HepG2 (cell line): ENCODE measurements around the gene SHC1. TPM values are rescaled to one million over a fixed set of nuclear protein-coding genes. Genes with fewer than 3 reads are reported as not detected.

Source experiments
- CEBPB ChIP-seq: IDR thresholded peaks from 2 replicates; pipeline ENCODE4 v1.6.1; 2011; ENCODE audit warnings: low read depth, low read length, improper control_type of control experiment, borderline replicate concordance
- ELF1 ChIP-seq: sonication (generic); formaldehyde crosslinking; IDR thresholded peaks from 2 replicates; pipeline ENCODE4 v1.4.0; 2020; ENCODE audit warnings: missing genetic modification reagents
- FOXP1 ChIP-seq, 2 experiments: fragments of 450-650 bp in 1 of 2; IDR thresholded peaks; 2 replicates each; pipeline ENCODE4 v1.6.1; 2017 to 2018; ENCODE audit warnings: antibody characterized with exemption in 1 of 2
- GATA4 ChIP-seq: sonication (generic); IDR thresholded peaks from 2 replicates; pipeline ENCODE4 v1.6.1; 2016; ENCODE audit warnings: antibody characterized with exemption, low read depth, borderline replicate concordance
- KLF15 ChIP-seq: sonication (generic); formaldehyde crosslinking; IDR thresholded peaks from 2 replicates; pipeline ENCODE4 v1.8.1; 2023; ENCODE audit warnings: borderline replicate concordance, mild to moderate bottlenecking, inconsistent platforms, missing genetic modification reagents, mixed read lengths
- KLF9 ChIP-seq: IDR thresholded peaks from 2 replicates; pipeline ENCODE4 v1.6.1; 2016; ENCODE audit warnings: low read depth
- MTF1 ChIP-seq: sonication (generic); formaldehyde crosslinking; IDR thresholded peaks from 2 replicates; pipeline ENCODE4 v1.5.0; 2020; ENCODE audit warnings: missing genetic modification reagents
- POGZ ChIP-seq: sonication (generic); formaldehyde crosslinking; IDR thresholded peaks from 2 replicates; pipeline ENCODE4 v1.4.0; 2020; ENCODE audit warnings: mild to moderate bottlenecking, missing genetic modification reagents
- RNF2 ChIP-seq: fragments of 450-650 bp; conservative IDR thresholded peaks from 2 replicates; pipeline ENCODE4 v1.6.1; 2016; ENCODE audit warnings: low read depth
- SIX1 ChIP-seq: sonication (generic); formaldehyde crosslinking; IDR thresholded peaks from 2 replicates; pipeline ENCODE4 v1.4.0; 2020; ENCODE audit warnings: missing genetic modification reagents, borderline replicate concordance
- TGIF2 ChIP-seq: IDR thresholded peaks from 2 replicates; pipeline ENCODE4 v1.6.1; 2016; ENCODE audit warnings: control low read depth, missing compliant biosample characterization
- TMF1 ChIP-seq: sonication (generic); formaldehyde crosslinking; IDR thresholded peaks from 2 replicates; pipeline ENCODE4 v1.8.1; 2022; ENCODE audit warnings: low read depth, missing genetic modification reagents
- ZBTB1 ChIP-seq: sonication (generic); formaldehyde crosslinking; IDR thresholded peaks from 2 replicates; pipeline ENCODE4 v1.4.0; 2020; ENCODE audit warnings: missing genetic modification reagents, borderline replicate concordance
- ZNF205 ChIP-seq: IDR thresholded peaks from 2 replicates; pipeline ENCODE4 v1.6.1; 2018; ENCODE audit warnings: missing biosample characterization, missing genetic modification reagents
- ZNF253 ChIP-seq: sonication (generic); formaldehyde crosslinking; IDR thresholded peaks from 2 replicates; pipeline ENCODE4 v1.8.0; 2022; ENCODE audit warnings: mild to moderate bottlenecking, missing genetic modification reagents, borderline replicate concordance
- ZNF264 ChIP-seq: sonication (generic); formaldehyde crosslinking; IDR thresholded peaks from 2 replicates; pipeline ENCODE4 v1.4.0; 2020; ENCODE audit warnings: missing genetic modification reagents
- ZNF549 ChIP-seq: sonication (generic); formaldehyde crosslinking; IDR thresholded peaks from 2 replicates; pipeline ENCODE4 v1.5.0; 2020; ENCODE audit warnings: missing genetic modification reagents
- ZNF629 ChIP-seq: sonication (generic); formaldehyde crosslinking; conservative IDR thresholded peaks from 2 replicates; pipeline ENCODE4 v1.5.0; 2020; ENCODE audit warnings: missing genetic modification reagents
- polyA plus RNA-seq, 8 experiments: library from polyadenylated mRNA; depleted of rRNA in 3 of 8; stranded (reverse) in 7 of 8; unstranded in 1 of 8; fragments of >200 nt; fragmentation: Illumina TruSeq in 4 of 8; extraction: Trizol in 4 of 8; gene quantifications; 2 replicates each; pipeline versions ENCODE4 v1.2.1 to v1.2.3, GENCODE V29; 2011 to 2016; ENCODE audit warnings: low read depth in 4 of 8, missing spikeins in 1 of 8, mixed read lengths in 1 of 8; ENCODE audit not compliant: insufficient read depth in 1 of 8
- total RNA-seq, 5 experiments: library from RNA; depleted of rRNA; stranded (reverse); fragments of >200 nt; fragmentation: Illumina TruSeq; extraction: Trizol; gene quantifications; 2 replicates each; pipeline ENCODE4 v1.2.3, GENCODE V29; 2016; ENCODE audit warnings: low read depth in 1 of 5
- TF ChIP-seq, protein P1 (sequence below): IDR thresholded peaks from 2 replicates; pipeline ENCODE4 v1.6.1; 2018; ENCODE audit warnings: missing genetic modification reagents
- TF ChIP-seq, protein P2 (sequence below): sonication (generic); formaldehyde crosslinking; IDR thresholded peaks from 2 replicates; pipeline ENCODE4 v1.8.0; 2022; ENCODE audit warnings: missing genetic modification reagents, mild to moderate bottlenecking, borderline replicate concordance
- TF ChIP-seq, protein P3 (sequence below): sonication (generic); formaldehyde crosslinking; IDR thresholded peaks from 2 replicates; pipeline ENCODE4 v1.4.0; 2020; ENCODE audit warnings: missing genetic modification reagents
- TF ChIP-seq, protein P4 (sequence below): sonication (generic); formaldehyde crosslinking; IDR thresholded peaks from 2 replicates; pipeline ENCODE4 v1.4.0; 2020; ENCODE audit warnings: missing genetic modification reagents, borderline replicate concordance

SHC1 gene
- total and polyA plus RNA-seq, 2 of the 13 experiments (the other 11 are each of a cell fraction or from before 2014, with no cell fraction given): 52.0 to 137 TPM

DNA sequence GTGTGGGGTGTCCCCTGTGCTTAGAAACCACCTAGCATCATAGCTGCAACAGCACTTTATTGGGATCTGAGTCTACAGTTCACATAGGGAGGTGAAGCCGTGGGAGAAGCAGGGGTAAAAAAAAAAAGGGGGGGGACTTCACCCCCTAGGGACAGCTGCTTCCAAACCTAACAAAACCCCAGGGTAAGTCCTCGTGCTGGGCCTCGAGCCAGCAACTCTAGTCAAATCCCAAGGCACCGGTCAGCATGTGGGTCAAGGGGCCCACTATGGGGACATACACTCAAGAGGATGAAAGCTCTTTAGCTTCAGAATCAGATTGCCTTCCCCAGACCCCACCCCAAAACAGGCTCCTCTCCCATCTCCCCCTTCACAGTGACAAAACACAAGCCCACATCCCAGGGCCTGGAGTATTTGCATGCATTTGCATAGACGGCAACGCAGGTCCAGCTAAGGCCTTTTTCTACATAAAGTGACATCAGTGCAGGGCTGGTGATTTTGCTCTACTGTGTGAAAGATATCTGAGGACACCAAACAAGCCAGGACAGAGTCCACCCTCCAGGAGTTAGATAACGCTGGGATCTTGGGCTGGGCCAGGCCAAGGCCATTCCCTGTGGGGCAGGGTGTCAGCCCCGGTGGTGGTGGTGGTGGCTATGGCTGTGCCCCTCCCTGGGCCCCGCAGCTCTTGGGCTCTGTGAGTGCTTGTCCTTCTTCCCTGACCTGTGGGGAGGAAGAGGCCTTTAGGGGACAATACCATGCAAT, 26.0 kb downstream of the SHC1 start (continued):
- TF ChIP-seq ZNF264 (CRISPR knock-in tag) (peak; percentile 66), ZBTB1 (no peak), RNF2 (peak; percentile 69), MTF1 (CRISPR knock-in tag) (no peak), KLF15 (CRISPR knock-in tag) (no peak), CEBPB (no peak), ZNF549 (CRISPR knock-in tag) (no peak), ZNF205 (CRISPR knock-in tag) (no peak), SIX1 (CRISPR knock-in tag) (peak; percentile 30; the same call in 1 of the 2 replicates), ELF1 (no peak), ZNF253 (CRISPR knock-in tag) (no peak), GATA4 (peak; percentile 60; the same call in 1 of the 2 replicates), POGZ (CRISPR knock-in tag) (no peak; the same call in 1 of the 2 replicates), FOXP1 (IDR thresholded peaks at IDR 0.05) (no peak), FOXP1 (CRISPR knock-in tag; IDR thresholded peaks at IDR 0.05) (no peak), ZNF629 (CRISPR knock-in tag) (0 out of 2 replicates have a peak, but pooled peaks have one; percentile 31), TGIF2 (CRISPR knock-in tag) (no peak), TMF1 (no peak), KLF9 (no peak)
- TF ChIP-seq, protein P1, sequence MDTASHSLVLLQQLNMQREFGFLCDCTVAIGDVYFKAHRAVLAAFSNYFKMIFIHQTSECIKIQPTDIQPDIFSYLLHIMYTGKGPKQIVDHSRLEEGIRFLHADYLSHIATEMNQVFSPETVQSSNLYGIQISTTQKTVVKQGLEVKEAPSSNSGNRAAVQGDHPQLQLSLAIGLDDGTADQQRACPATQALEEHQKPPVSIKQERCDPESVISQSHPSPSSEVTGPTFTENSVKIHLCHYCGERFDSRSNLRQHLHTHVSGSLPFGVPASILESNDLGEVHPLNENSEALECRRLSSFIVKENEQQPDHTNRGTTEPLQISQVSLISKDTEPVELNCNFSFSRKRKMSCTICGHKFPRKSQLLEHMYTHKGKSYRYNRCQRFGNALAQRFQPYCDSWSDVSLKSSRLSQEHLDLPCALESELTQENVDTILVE (CRISPR knock-in tag): peak; percentile 91
- TF ChIP-seq, protein P2, sequence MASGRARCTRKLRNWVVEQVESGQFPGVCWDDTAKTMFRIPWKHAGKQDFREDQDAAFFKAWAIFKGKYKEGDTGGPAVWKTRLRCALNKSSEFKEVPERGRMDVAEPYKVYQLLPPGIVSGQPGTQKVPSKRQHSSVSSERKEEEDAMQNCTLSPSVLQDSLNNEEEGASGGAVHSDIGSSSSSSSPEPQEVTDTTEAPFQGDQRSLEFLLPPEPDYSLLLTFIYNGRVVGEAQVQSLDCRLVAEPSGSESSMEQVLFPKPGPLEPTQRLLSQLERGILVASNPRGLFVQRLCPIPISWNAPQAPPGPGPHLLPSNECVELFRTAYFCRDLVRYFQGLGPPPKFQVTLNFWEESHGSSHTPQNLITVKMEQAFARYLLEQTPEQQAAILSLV (CRISPR knock-in tag): peak; percentile 69
- TF ChIP-seq, protein P3, sequence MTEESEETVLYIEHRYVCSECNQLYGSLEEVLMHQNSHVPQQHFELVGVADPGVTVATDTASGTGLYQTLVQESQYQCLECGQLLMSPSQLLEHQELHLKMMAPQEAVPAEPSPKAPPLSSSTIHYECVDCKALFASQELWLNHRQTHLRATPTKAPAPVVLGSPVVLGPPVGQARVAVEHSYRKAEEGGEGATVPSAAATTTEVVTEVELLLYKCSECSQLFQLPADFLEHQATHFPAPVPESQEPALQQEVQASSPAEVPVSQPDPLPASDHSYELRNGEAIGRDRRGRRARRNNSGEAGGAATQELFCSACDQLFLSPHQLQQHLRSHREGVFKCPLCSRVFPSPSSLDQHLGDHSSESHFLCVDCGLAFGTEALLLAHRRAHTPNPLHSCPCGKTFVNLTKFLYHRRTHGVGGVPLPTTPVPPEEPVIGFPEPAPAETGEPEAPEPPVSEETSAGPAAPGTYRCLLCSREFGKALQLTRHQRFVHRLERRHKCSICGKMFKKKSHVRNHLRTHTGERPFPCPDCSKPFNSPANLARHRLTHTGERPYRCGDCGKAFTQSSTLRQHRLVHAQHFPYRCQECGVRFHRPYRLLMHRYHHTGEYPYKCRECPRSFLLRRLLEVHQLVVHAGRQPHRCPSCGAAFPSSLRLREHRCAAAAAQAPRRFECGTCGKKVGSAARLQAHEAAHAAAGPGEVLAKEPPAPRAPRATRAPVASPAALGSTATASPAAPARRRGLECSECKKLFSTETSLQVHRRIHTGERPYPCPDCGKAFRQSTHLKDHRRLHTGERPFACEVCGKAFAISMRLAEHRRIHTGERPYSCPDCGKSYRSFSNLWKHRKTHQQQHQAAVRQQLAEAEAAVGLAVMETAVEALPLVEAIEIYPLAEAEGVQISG: peak; percentile 73
- TF ChIP-seq, protein P4, sequence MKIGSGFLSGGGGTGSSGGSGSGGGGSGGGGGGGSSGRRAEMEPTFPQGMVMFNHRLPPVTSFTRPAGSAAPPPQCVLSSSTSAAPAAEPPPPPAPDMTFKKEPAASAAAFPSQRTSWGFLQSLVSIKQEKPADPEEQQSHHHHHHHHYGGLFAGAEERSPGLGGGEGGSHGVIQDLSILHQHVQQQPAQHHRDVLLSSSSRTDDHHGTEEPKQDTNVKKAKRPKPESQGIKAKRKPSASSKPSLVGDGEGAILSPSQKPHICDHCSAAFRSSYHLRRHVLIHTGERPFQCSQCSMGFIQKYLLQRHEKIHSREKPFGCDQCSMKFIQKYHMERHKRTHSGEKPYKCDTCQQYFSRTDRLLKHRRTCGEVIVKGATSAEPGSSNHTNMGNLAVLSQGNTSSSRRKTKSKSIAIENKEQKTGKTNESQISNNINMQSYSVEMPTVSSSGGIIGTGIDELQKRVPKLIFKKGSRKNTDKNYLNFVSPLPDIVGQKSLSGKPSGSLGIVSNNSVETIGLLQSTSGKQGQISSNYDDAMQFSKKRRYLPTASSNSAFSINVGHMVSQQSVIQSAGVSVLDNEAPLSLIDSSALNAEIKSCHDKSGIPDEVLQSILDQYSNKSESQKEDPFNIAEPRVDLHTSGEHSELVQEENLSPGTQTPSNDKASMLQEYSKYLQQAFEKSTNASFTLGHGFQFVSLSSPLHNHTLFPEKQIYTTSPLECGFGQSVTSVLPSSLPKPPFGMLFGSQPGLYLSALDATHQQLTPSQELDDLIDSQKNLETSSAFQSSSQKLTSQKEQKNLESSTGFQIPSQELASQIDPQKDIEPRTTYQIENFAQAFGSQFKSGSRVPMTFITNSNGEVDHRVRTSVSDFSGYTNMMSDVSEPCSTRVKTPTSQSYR (CRISPR knock-in tag): peak; percentile 35; the same call in 1 of the 2 replicates
